Naive thymus-derived CD8-positive, alpha-beta T cell (primary cell): ENCODE results near the gene RASSF4. TPM values are rescaled to one million over a fixed set of nuclear protein-coding genes. Genes with fewer than 3 reads are reported as not detected.

Experiments used
- ATAC-seq, 2 donors: fragments of 150-1000 bp; cut with Tn5 transposase in 1 of 2; sonication (Bioruptor Pico), chemical (Tn5 transposase) in 1 of 2; 1 replicate in 1 of 2; 2 replicates in 1 of 2; pipeline ENCODE4 v1.10.0; 2021; ENCODE audit warnings: mild to moderate bottlenecking in 2 of 2, moderate library complexity in 2 of 2
- POLR2A ChIA-PET: fragments of 350-600 bp; sonication (Branson Sonifier 250); formaldehyde crosslinking; loops from one replicate; lab custom pipeline; 2021; ENCODE audit warnings: antibody characterized with exemption; lab: Charles Lee
- DNase-seq, 10 donors: peaks; one replicate each; pipeline versions ENCODE4 v3.0.0 to v3.0.0-alpha.2; 2020 to 2022
- H3K27ac Mint-ChIP-seq, 10 donors: one replicate each; pipeline ENCODE4 v1.8.0; 2020 to 2022; ENCODE audit warnings: mild to moderate bottlenecking in 10 of 10, mixed read lengths in 10 of 10, moderate library complexity in 4 of 10, inconsistent platforms in 1 of 10
- H3K27me3 Mint-ChIP-seq, 5 donors: one replicate each; pipeline ENCODE4 v1.8.0; 2021 to 2022; ENCODE audit warnings: mixed read lengths in 5 of 5
- H3K36me3 Mint-ChIP-seq, 3 donors: one replicate each; pipeline ENCODE4 v1.8.0; 2020 to 2022; ENCODE audit warnings: mixed read lengths in 3 of 3, mild to moderate bottlenecking in 2 of 3, inconsistent platforms in 1 of 3
- H3K4me1 Mint-ChIP-seq, 4 donors: one replicate each; pipeline ENCODE4 v1.8.0; 2021 to 2022; ENCODE audit warnings: mixed read lengths in 4 of 4
- H3K4me3 Mint-ChIP-seq, 10 donors: one replicate each; pipeline ENCODE4 v1.8.0; 2020 to 2022; ENCODE audit warnings: mild to moderate bottlenecking in 10 of 10, mixed read lengths in 10 of 10, moderate library complexity in 6 of 10, inconsistent platforms in 1 of 10
- H3K9me3 Mint-ChIP-seq, 9 donors: one replicate each; pipeline ENCODE4 v1.8.0; 2020 to 2022; ENCODE audit warnings: mixed read lengths in 9 of 9, mild to moderate bottlenecking in 3 of 9, inconsistent platforms in 1 of 9, moderate library complexity in 1 of 9
- polyA plus RNA-seq, 3 donors: library from polyadenylated mRNA; unstranded; fragments of 300-500 nt; fragmentation: Illumina TruSeq; gene quantifications; one replicate each; pipeline ENCODE4 v1.2.3, GENCODE V29; 2021
- total RNA-seq, 8 experiments: library from RNA in 2 of 8; stranded (reverse) in 2 of 8; gene quantifications; one replicate each; pipeline ENCODE4 v1.2.3 and lab custom pipeline; 2021 to 2026

RASSF4 gene
- total and polyA plus RNA-seq, 5 experiments from 2014 or later = 0.40 to 1.8 (median 1.0) TPM

DNA sequence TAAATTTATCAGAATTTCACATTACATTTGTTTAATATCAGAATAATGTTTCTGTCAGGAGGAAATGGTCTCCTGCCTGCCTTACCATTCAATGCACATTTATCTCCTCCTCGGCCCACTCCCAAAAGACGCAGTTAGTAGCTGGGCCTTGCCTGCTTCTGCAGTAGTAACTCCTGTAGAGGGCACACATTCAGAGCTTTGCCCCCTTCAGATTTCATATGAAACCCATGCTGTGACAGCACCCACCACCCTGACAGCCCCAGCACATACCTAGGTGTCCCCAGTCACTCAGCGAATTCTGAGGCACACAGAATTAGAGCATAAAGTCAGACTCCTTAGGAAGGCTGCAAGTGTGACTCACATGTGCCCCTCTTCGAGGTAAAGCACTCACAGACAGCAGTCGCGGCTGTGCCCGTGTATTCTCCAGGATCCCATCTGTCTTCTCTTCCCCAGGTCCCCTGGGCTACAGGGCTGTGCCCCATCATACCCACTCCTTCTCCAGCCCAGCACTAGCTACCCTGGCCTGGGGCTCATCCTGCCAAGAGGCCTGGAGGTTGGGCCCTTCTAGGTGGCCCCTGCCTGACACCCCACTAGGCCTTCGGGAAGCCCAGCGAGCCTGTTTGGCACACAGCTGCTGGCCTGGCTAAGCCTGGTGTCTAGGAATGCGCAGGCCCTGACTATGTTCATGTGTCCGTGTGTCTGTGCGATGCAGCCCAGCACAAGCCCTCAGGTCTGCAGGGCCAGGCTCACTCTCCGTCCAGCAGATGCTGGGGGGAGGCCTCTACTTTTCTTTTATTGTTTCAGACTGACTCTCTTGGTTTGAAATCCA lies 23.7 kb downstream of the RASSF4 start:
- Mint-ChIP-seq H3K4me1 (peaks cover 0 to 4% (median 1%) of the 10 kb centered on the region in 4 donors), H3K27ac (no peak overlapping the region), H3K36me3 (no peaks in the 10 kb centered on the region), H3K9me3 (no peaks in the 10 kb centered on the region), H3K4me3 (no peak overlapping the region), H3K27me3 (peaks cover 0 to 2% (median 0%) of the 10 kb centered on the region in 5 donors)
- POLR2A ChIA-PET = no interaction called here
- no peak for ATAC-seq
- no peak for DNase-seq

- peaks cover 0 to 2% (median 0%) of the 10 kb centered on the region in 4 donors for H3K4me1 Mint-ChIP-seq
- ATAC-seq (no peak), DNase-seq (no peak)
- POLR2A ChIA-PET = no interaction called here
- H3K27me3 Mint-ChIP-seq = peaks cover 0 to 7% (median 3%) of the 10 kb centered on the region in 5 donors
- no peak overlapping the region for H3K4me3 Mint-ChIP-seq
- no peak overlapping the region for H3K27ac Mint-ChIP-seq
- H3K9me3 Mint-ChIP-seq = no peaks in the 10 kb centered on the region
- no peaks in the 10 kb centered on the region for H3K36me3 Mint-ChIP-seq
These were observed 24.3 kb downstream of the RASSF4 start for GRCh38 chr10:44983895-44984278.

- DNase-seq (no peak), ATAC-seq (no peak)
- H3K36me3 Mint-ChIP-seq = no peaks in the 10 kb centered on the region
- no peaks in the 10 kb centered on the region for H3K4me1 Mint-ChIP-seq
- H3K9me3 Mint-ChIP-seq = no peaks in the 10 kb centered on the region
- H3K4me3 Mint-ChIP-seq = no peak overlapping the region
- peaks cover 0 to 15% (median 5%) of the 10 kb centered on the region in 5 donors for H3K27me3 Mint-ChIP-seq
- H3K27ac Mint-ChIP-seq = no peak overlapping the region
- POLR2A ChIA-PET = no interaction called here
These were observed 25.1 kb downstream of the RASSF4 start for GRCh38 chr10:44984671-44985101.

DNA sequence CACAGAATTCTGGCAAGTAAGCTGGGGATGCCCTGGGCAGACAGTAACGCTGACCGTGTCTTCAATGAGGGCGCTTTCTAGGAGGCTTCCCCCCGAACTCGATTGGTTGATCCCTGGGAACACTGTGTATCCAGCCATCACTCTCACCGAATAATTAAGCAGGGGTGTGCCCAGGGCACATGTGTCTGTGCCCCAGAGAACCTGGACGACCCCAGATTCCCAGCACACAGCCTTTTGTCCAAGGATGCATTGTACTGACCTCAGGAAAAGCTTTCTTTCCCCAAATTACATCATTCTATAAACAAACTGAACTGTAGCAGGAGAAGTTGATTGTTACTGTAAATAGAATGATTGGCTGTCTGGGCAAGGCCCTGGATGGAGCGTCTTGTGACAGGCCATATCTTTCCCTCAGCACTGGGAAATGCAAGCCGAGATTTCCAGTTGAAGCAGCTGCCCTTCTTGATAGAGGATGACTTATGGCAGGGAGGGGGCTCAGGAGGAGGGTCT lies 25.6 kb downstream of the RASSF4 start:
- H3K27me3 Mint-ChIP-seq = peaks cover 0 to 21% (median 5%) of the 10 kb centered on the region in 5 donors
- no peak for ATAC-seq
- no peak overlapping the region for H3K4me3 Mint-ChIP-seq

GRCh38 chr10:44986179-44986578 lies 26.6 kb downstream of the RASSF4 start:
- no peak overlapping the region for H3K27ac Mint-ChIP-seq
- ATAC-seq (no peak), DNase-seq (no peak)
- no peak overlapping the region for H3K4me3 Mint-ChIP-seq
- no peaks in the 10 kb centered on the region for H3K9me3 Mint-ChIP-seq
- H3K27me3 Mint-ChIP-seq = peaks cover 0 to 25% (median 5%) of the 10 kb centered on the region in 5 donors
- no peaks in the 10 kb centered on the region for H3K4me1 Mint-ChIP-seq
- POLR2A ChIA-PET = no interaction called here
- H3K36me3 Mint-ChIP-seq = no peaks in the 10 kb centered on the region

More for the DNA sequence above, 25.6 kb downstream of the RASSF4 start:
- H3K4me1 Mint-ChIP-seq = no peaks in the 10 kb centered on the region
- peak overlapping the region in 1 of 10 donors; percentile 27 for H3K27ac Mint-ChIP-seq
- POLR2A ChIA-PET = no interaction called here
- H3K9me3 Mint-ChIP-seq = no peaks in the 10 kb centered on the region
- no peaks in the 10 kb centered on the region for H3K36me3 Mint-ChIP-seq
- DNase-seq = no peak

DNA sequence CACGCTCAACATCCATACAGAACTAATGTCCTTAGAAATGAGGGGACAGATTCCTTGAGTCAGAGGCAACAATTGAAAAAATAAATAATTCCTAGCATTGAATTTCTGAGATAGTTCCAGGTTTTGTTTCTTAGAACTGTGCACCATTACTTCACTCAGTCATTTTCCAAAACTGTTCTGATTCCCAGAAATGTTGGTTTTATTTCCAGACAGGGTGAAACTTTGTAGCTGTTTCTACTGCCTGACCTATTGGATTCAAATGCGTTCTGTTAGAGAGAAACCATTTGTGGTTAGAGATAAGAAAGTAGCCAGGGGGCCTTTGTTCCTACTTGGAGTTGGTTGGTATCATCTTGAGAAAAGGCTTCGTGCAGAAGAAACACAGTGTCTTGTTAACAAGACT lies 27.1 kb downstream of the RASSF4 start:
- ATAC-seq (no peak), DNase-seq (no peak)
- H3K36me3 Mint-ChIP-seq = no peaks in the 10 kb centered on the region
- H3K4me1 Mint-ChIP-seq = peaks cover 0 to 1% (median 0%) of the 10 kb centered on the region in 4 donors
- H3K4me3 Mint-ChIP-seq = no peak overlapping the region
- H3K27me3 Mint-ChIP-seq = peaks cover 0 to 25% (median 5%) of the 10 kb centered on the region in 5 donors
- H3K9me3 Mint-ChIP-seq = no peaks in the 10 kb centered on the region
- POLR2A ChIA-PET = no interaction called here
- H3K27ac Mint-ChIP-seq = no peak overlapping the region

- no peak overlapping the region for H3K27ac Mint-ChIP-seq
- H3K9me3 Mint-ChIP-seq = no peaks in the 10 kb centered on the region
- no peaks in the 10 kb centered on the region for H3K36me3 Mint-ChIP-seq
- no peak overlapping the region for H3K4me3 Mint-ChIP-seq
- H3K4me1 Mint-ChIP-seq = peaks cover 0 to 2% (median 1%) of the 10 kb centered on the region in 4 donors
- no peak for ATAC-seq
- POLR2A ChIA-PET = interaction anchor here (0.7 kb wide), 1 partner anchor 76 kb away, joined by 3 read pairs; no protein-coding TSS in a partner anchor
- H3K27me3 Mint-ChIP-seq = peaks cover 0 to 25% (median 5%) of the 10 kb centered on the region in 5 donors
- no peak for DNase-seq
These were observed 29.5 kb downstream of the RASSF4 start for GRCh38 chr10:44988957-44989585.

DNA sequence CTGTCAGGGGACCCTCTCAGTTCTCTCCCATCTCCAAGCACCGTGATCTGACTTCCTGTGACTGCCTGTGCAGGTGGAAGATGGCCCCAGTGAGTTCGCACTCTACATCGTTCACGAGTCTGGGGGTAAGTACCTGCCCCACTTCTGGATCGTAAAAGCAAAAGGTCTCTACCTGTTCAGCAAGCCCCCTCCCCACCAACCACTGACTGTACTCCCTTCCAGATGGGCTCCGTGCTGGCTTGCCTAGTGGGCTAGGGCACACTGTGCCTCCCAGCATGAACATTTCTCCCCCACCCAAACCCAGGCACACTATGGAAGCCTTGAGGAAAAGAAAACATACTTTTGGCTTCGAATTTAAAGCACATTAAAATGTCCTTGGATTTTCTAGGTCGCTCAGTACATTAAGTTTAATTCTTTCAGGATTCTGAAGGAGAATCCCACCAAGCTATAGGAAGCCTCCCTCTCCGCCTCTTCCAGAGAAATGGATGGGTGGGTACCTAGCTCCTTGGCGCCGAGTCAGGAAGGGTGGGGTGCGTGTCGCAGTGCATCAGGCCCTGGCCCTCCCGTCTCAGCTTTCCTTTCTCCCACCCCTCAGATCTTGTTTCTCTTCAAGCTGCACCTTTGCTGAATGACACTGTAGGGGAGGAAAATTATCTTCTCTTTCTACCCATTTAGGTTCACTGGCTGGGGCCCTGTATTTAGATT lies 30.1 kb downstream of the RASSF4 start:
- Mint-ChIP-seq H3K4me3 (no peak overlapping the region), H3K9me3 (no peaks in the 10 kb centered on the region), H3K27ac (no peak overlapping the region), H3K27me3 (peaks cover 0 to 25% (median 5%) of the 10 kb centered on the region in 5 donors), H3K4me1 (peaks cover 3 to 8% (median 5%) of the 10 kb centered on the region in 4 donors), H3K36me3 (no peaks in the 10 kb centered on the region)
- ATAC-seq (no peak), DNase-seq (no peak)
- POLR2A ChIA-PET = no interaction called here

DNA sequence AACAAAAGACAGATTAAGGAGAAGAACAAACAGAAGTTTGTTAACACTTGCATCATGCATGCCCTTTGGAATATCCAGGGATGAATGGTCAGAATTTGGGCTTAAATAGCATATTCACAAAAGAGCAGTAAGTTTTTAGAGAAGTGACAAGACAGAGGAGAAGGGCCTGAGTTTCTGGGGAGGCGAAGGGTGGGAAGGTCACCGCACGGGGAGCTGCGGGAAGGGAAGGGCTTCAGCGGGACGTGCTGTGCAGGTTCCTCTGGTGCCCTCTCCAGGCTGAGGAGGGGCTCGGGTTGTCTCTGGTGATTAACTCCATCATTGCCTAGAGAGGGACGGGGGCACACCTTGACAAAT lies 30.7 kb downstream of the RASSF4 start:
- DNase-seq = no peak
- no peak overlapping the region for H3K27ac Mint-ChIP-seq

GRCh38 chr10:44990965-44991364 lies 31.4 kb downstream of the RASSF4 start:
- Mint-ChIP-seq H3K4me1 (peaks cover 9 to 20% (median 17%) of the 10 kb centered on the region in 4 donors), H3K9me3 (no peaks in the 10 kb centered on the region), H3K27ac (no peak overlapping the region), H3K4me3 (no peak overlapping the region), H3K36me3 (peaks cover 0 to 2% (median 0%) of the 10 kb centered on the region in 3 donors), H3K27me3 (peaks cover 0 to 25% (median 5%) of the 10 kb centered on the region in 5 donors)
- ATAC-seq = no peak
- no peak for DNase-seq
- POLR2A ChIA-PET = no interaction called here

More for the DNA sequence above, 30.7 kb downstream of the RASSF4 start:
- H3K9me3 Mint-ChIP-seq = no peaks in the 10 kb centered on the region
- peaks cover 0 to 25% (median 5%) of the 10 kb centered on the region in 5 donors for H3K27me3 Mint-ChIP-seq
- no peak overlapping the region for H3K4me3 Mint-ChIP-seq
- H3K36me3 Mint-ChIP-seq = no peaks in the 10 kb centered on the region
- peaks cover 7 to 13% (median 10%) of the 10 kb centered on the region in 4 donors for H3K4me1 Mint-ChIP-seq
- POLR2A ChIA-PET = no interaction called here
- ATAC-seq = no peak

GRCh38 chr10:44991571-44991970 lies 32.0 kb downstream of the RASSF4 start:
- H3K9me3 Mint-ChIP-seq = no peaks in the 10 kb centered on the region

DNA sequence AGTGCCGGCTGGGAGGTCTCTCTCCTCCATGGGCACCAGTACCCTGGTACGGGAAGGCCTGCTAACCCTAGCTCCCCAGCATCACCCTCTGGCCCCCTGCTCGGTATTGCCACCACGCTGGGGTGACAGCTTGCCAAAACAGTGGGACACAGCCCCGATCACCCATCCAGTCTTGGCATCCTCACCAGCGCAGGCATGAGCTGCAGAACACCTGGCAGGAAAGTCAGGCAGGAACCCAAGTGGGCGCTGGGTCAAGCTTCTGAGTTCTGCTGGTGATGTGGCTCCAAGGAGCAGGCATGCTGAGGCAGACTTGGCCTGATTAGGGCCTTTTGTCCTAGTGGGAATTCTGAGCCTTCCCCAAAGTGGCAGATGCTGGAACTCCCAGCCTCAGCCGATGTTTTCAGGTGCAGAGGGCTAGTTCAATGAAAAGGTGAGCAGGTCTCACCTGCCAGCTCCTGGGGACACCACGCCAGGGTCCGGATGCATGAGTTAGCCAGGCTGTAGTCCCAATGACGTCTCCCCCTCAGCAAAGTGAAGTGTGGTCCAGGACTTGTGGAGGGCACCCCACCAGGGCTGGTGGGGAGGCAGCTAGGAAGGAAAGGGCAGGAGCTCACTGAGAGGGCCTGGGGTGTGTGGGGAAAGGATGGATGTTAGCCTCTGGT lies 32.6 kb downstream of the RASSF4 start:
- no peak overlapping the region for H3K4me3 Mint-ChIP-seq
- no peaks in the 10 kb centered on the region for H3K9me3 Mint-ChIP-seq
- H3K27ac Mint-ChIP-seq = no peak overlapping the region
- POLR2A ChIA-PET = no interaction called here
- peaks cover 0 to 2% (median 0%) of the 10 kb centered on the region in 3 donors for H3K36me3 Mint-ChIP-seq
- ATAC-seq (no peak), DNase-seq (no peak)
- H3K27me3 Mint-ChIP-seq = peaks cover 0 to 25% (median 5%) of the 10 kb centered on the region in 5 donors
- H3K4me1 Mint-ChIP-seq = peaks cover 9 to 32% (median 23%) of the 10 kb centered on the region in 4 donors

More at GRCh38 chr10:44991571-44991970, 32.0 kb downstream of the RASSF4 start:
- peaks cover 0 to 25% (median 5%) of the 10 kb centered on the region in 5 donors for H3K27me3 Mint-ChIP-seq
- H3K4me1 Mint-ChIP-seq = peaks cover 9 to 26% (median 22%) of the 10 kb centered on the region in 4 donors
- peaks cover 0 to 2% (median 0%) of the 10 kb centered on the region in 3 donors for H3K36me3 Mint-ChIP-seq
- H3K4me3 Mint-ChIP-seq = no peak overlapping the region
- ATAC-seq = no peak
- no peak for DNase-seq
- POLR2A ChIA-PET = no interaction called here
- no peak overlapping the region for H3K27ac Mint-ChIP-seq
